Measurements from ENCODE around the gene LRTM2.

The LRTM2 gene

GRCh38 chr12:1819050-1819449 is 1.3 kb upstream of the LRTM2 start:
- peaks cover 85% of the 10 kb centered on the region for H3K4me1 ChIP-seq
- H3K36me3 ChIP-seq: peaks cover 4% of the 10 kb centered on the region; the same call in 1 of the 2 replicates
- H3K9me3 ChIP-seq: no peaks in the 10 kb centered on the region
- peak overlapping the region; percentile 97 for H3K4me2 ChIP-seq
- no peak overlapping the region for H3K9ac ChIP-seq
- no peaks in the 10 kb centered on the region for H3K27me3 ChIP-seq
- H4K20me1 ChIP-seq: no peaks in the 10 kb centered on the region
- H3K27ac ChIP-seq: no peak overlapping the region
- H3K4me3 ChIP-seq: no peak overlapping the region
- no peak for TF ChIP-seq Cebpa-rat (IDR thresholded peaks at IDR 0.05)

GRCh38 chr12:1819571-1819970 is 794 bp upstream of the LRTM2 start:
- H3K27me3 ChIP-seq: no peaks in the 10 kb centered on the region
- H3K9ac ChIP-seq: no peak overlapping the region
- H4K20me1 ChIP-seq: no peaks in the 10 kb centered on the region
- no peaks in the 10 kb centered on the region for H3K9me3 ChIP-seq
- H3K4me3 ChIP-seq: no peak overlapping the region
- no peak for TF ChIP-seq Cebpa-rat (IDR thresholded peaks at IDR 0.05)
- peaks cover 85% of the 10 kb centered on the region for H3K4me1 ChIP-seq
- H3K27ac ChIP-seq: peak overlapping the region; percentile 87; the same call in 1 of the 2 replicates
- peaks cover 4% of the 10 kb centered on the region; the same call in 1 of the 2 replicates for H3K36me3 ChIP-seq
- peak overlapping the region; percentile 97 for H3K4me2 ChIP-seq

GRCh38 chr12:1820896-1821291 is 529 bp downstream of the LRTM2 start:
- Histone ChIP-seq H3K4me3 (peak overlapping the region; percentile 56), H3K4me2 (peak overlapping the region; percentile 97)
- TF ChIP-seq Cebpa-rat (IDR thresholded peaks at IDR 0.05): no peak

GRCh38 chr12:1821805-1822204 is 1.4 kb downstream of the LRTM2 start:
- H3K4me1 ChIP-seq: peaks cover 85% of the 10 kb centered on the region
- peak overlapping the region; percentile 56 for H3K4me3 ChIP-seq
- no peak for TF ChIP-seq Cebpa-rat (IDR thresholded peaks at IDR 0.05)
- H3K27me3 ChIP-seq: no peaks in the 10 kb centered on the region
- H4K20me1 ChIP-seq: no peaks in the 10 kb centered on the region
- H3K9ac ChIP-seq: peak overlapping the region; percentile 74
- no peaks in the 10 kb centered on the region for H3K9me3 ChIP-seq
- peaks cover 15% of the 10 kb centered on the region for H3K36me3 ChIP-seq
- H3K4me2 ChIP-seq: peak overlapping the region; percentile 97
- peak overlapping the region; percentile 87 for H3K27ac ChIP-seq

More at GRCh38 chr12:1820896-1821291, 529 bp downstream of the LRTM2 start:
- H3K27ac ChIP-seq: peak overlapping the region; percentile 87
- H3K36me3 ChIP-seq: peaks cover 15% of the 10 kb centered on the region
- peak overlapping the region; percentile 74 for H3K9ac ChIP-seq
- H3K4me1 ChIP-seq: peaks cover 85% of the 10 kb centered on the region
- no peaks in the 10 kb centered on the region for H3K9me3 ChIP-seq
- no peaks in the 10 kb centered on the region for H3K27me3 ChIP-seq
- no peaks in the 10 kb centered on the region for H4K20me1 ChIP-seq

GRCh38 chr12:1822699-1823098 is 2.3 kb downstream of the LRTM2 start:
- Histone ChIP-seq H3K4me3 (peak overlapping the region; percentile 56), H4K20me1 (no peaks in the 10 kb centered on the region), H3K4me1 (peaks cover 88% of the 10 kb centered on the region), H3K4me2 (peak overlapping the region; percentile 97), H3K27ac (peak overlapping the region; percentile 87), H3K36me3 (peaks cover 15% of the 10 kb centered on the region; the same call in 1 of the 2 replicates), H3K9ac (peak overlapping the region; percentile 74), H3K27me3 (no peaks in the 10 kb centered on the region), H3K9me3 (no peaks in the 10 kb centered on the region)
- TF ChIP-seq Cebpa-rat (IDR thresholded peaks at IDR 0.05): no peak

- Histone ChIP-seq H3K4me2 (peak overlapping the region; percentile 97), H3K4me1 (peaks cover 93% of the 10 kb centered on the region), H3K9me3 (no peaks in the 10 kb centered on the region), H3K9ac (peak overlapping the region; percentile 74), H4K20me1 (no peaks in the 10 kb centered on the region), H3K36me3 (peaks cover 15% of the 10 kb centered on the region), H3K4me3 (peak overlapping the region; percentile 56; the same call in 1 of the 2 replicates), H3K27ac (peak overlapping the region; percentile 87), H3K27me3 (no peaks in the 10 kb centered on the region)
- TF ChIP-seq Cebpa-rat (IDR thresholded peaks at IDR 0.05): no peak
Observed at GRCh38 chr12:1823237-1823636, 2.9 kb downstream of the LRTM2 start.

GRCh38 chr12:1825382-1826102 is 5.2 kb downstream of the LRTM2 start:
- no peaks in the 10 kb centered on the region for H3K9me3 ChIP-seq
- peak overlapping the region; percentile 45; the same call in 1 of the 2 replicates for H3K9ac ChIP-seq
- H3K27ac ChIP-seq: peak overlapping the region; percentile 80
- TF ChIP-seq Cebpa-rat (IDR thresholded peaks at IDR 0.05): no peak
- no peaks in the 10 kb centered on the region for H3K27me3 ChIP-seq
- no peak overlapping the region for H3K4me3 ChIP-seq
- no peaks in the 10 kb centered on the region for H4K20me1 ChIP-seq
- H3K36me3 ChIP-seq: peaks cover 18% of the 10 kb centered on the region
- H3K4me1 ChIP-seq: peaks cover 100% of the 10 kb centered on the region
- H3K4me2 ChIP-seq: peak overlapping the region; percentile 97

GRCh38 chr12:1826401-1826800 is 6.0 kb downstream of the LRTM2 start:
- peak overlapping the region; percentile 16; the same call in 1 of the 2 replicates for H3K4me3 ChIP-seq
- H4K20me1 ChIP-seq: no peaks in the 10 kb centered on the region
- peaks cover 100% of the 10 kb centered on the region for H3K4me1 ChIP-seq
- peaks cover 24% of the 10 kb centered on the region for H3K36me3 ChIP-seq
- H3K27ac ChIP-seq: peak overlapping the region; percentile 80
- H3K9ac ChIP-seq: peak overlapping the region; percentile 66
- TF ChIP-seq Cebpa-rat (IDR thresholded peaks at IDR 0.05): no peak
- no peaks in the 10 kb centered on the region for H3K27me3 ChIP-seq
- H3K9me3 ChIP-seq: no peaks in the 10 kb centered on the region
- peak overlapping the region; percentile 97 for H3K4me2 ChIP-seq

GRCh38 chr12:1826867-1827705 is 6.7 kb downstream of the LRTM2 start:
- H3K36me3 ChIP-seq: peaks cover 26% of the 10 kb centered on the region
- no peaks in the 10 kb centered on the region for H3K9me3 ChIP-seq
- peak overlapping the region; percentile 97 for H3K4me2 ChIP-seq
- peak overlapping the region; percentile 20 for H3K4me3 ChIP-seq
- no peak for TF ChIP-seq Cebpa-rat (IDR thresholded peaks at IDR 0.05)
- H4K20me1 ChIP-seq: no peaks in the 10 kb centered on the region
- H3K27me3 ChIP-seq: no peaks in the 10 kb centered on the region
- peak overlapping the region; percentile 66 for H3K9ac ChIP-seq
- H3K4me1 ChIP-seq: peaks cover 100% of the 10 kb centered on the region
- H3K27ac ChIP-seq: peak overlapping the region; percentile 80
